HuH-7.5 (cell line): ENCODE data around the gene ZNF786.
"Not testable (repeated sequence)": the region's sequence is repeated elsewhere in the genome, so short reads cannot be mapped to it uniquely, and the experiment has no call there.

Source experiments
- DNase-seq: peaks from one replicate; pipeline ENCODE4 v3.0.0; 2011; ENCODE audit warnings: low spot score

The ZNF786 gene

GRCh38 chr7:149090397-149091195 lies at the start of gene ZNF786:
TSS of gene ZNF786 (minus strand) at chr7:149090718. CDS start at chr7:149090640, 78 bp downstream.
- peak; percentile 82 for DNase-seq

- DNase-seq = no peak
These were observed 45.6 kb upstream of the ZNF786 start for GRCh38 chr7:149136118-149136517.

GRCh38 chr7:149133028-149133710 lies 42.7 kb upstream of the ZNF786 start:
- DNase-seq = no peak

- DNase-seq = no peak
These were observed 40.2 kb upstream of the ZNF786 start for GRCh38 chr7:149130572-149131198.

GRCh38 chr7:149126662-149127266 lies 36.2 kb upstream of the ZNF786 start:
- DNase-seq = no peak

- peak; percentile 90 for DNase-seq
These were observed 35.5 kb upstream of the ZNF786 start, which contains the start of gene ZNF425 for GRCh38 chr7:149125863-149126661. TSS of gene ZNF425 (minus strand) at chr7:149126324. CDS start at chr7:149126213, 111 bp downstream.

GRCh38 chr7:149125189-149125862 lies 34.8 kb upstream of the ZNF786 start:
- no peak for DNase-seq

- DNase-seq = no peak
These were observed 19.5 kb upstream of the ZNF786 start for GRCh38 chr7:149109969-149110368.

GRCh38 chr7:149104749-149105148 lies 14.2 kb upstream of the ZNF786 start:
- DNase-seq = no peak

- no peak for DNase-seq
These were observed 13.7 kb upstream of the ZNF786 start for GRCh38 chr7:149104214-149104613.

GRCh38 chr7:149103424-149103823 lies 12.9 kb upstream of the ZNF786 start:
- DNase-seq = no peak

GRCh38 chr7:149102666-149103065 lies 12.1 kb upstream of the ZNF786 start:
- no peak for DNase-seq

GRCh38 chr7:149100821-149101220 lies 10.3 kb upstream of the ZNF786 start:
- no peak for DNase-seq

- DNase-seq = no peak
These were observed 8.5 kb upstream of the ZNF786 start for GRCh38 chr7:149099058-149099457.

- DNase-seq = no peak
These were observed 6.6 kb upstream of the ZNF786 start for GRCh38 chr7:149097088-149097487.

- no peak for DNase-seq
These were observed 2.7 kb upstream of the ZNF786 start for GRCh38 chr7:149093228-149093627.

- DNase-seq = not testable (repeated sequence)
These were observed 1.7 kb upstream of the ZNF786 start for GRCh38 chr7:149092244-149092643.

- DNase-seq = no peak
These were observed 3.1 kb downstream of the ZNF786 start for GRCh38 chr7:149087376-149087775.

GRCh38 chr7:149085866-149086265 lies 4.7 kb downstream of the ZNF786 start:
- DNase-seq = no peak

GRCh38 chr7:149084407-149084806 lies 6.1 kb downstream of the ZNF786 start:
- no peak for DNase-seq

- no peak for DNase-seq
These were observed 8.6 kb downstream of the ZNF786 start for GRCh38 chr7:149081914-149082313.
